Kidney (tissue), 14 donors: ENCODE results near the gene TTR. TPM values are rescaled to one million over a fixed set of nuclear protein-coding genes. Genes with fewer than 3 reads are reported as not detected.
A peak's percentile ranks its signal among the peaks of the same experiment; 100 is the strongest.

Experiments
- DNase-seq, 5 donors: peaks; one replicate each; pipeline ENCODE4 v3.0.0-alpha.2; 2013 to 2020
- FAIRE-seq: peaks from 2 replicates; lab custom pipeline; 2012; peaks lifted over from hg19 to GRCh38; lab: Jason Lieb, UNC
- H3K27ac ChIP-seq, 2 donors: one replicate each; pipeline ENCODE4 v1.7.0; 2013; ENCODE audit warnings: low read depth in 2 of 2, low read length in 2 of 2, inconsistent platforms in 1 of 2
- H3K27me3 ChIP-seq: one replicate; pipeline ENCODE4 v1.7.1; 2013; ENCODE audit warnings: low read length, inconsistent platforms; ENCODE audit not compliant: control insufficient read depth, insufficient read depth
- H3K36me3 ChIP-seq, 3 donors: one replicate each; pipeline versions ENCODE4 v1.7.0 to v1.7.1; 2013; ENCODE audit warnings: low read length in 3 of 3, control low read depth in 1 of 3, inconsistent platforms in 1 of 3; ENCODE audit not compliant: insufficient read depth in 3 of 3, control insufficient read depth in 2 of 3
- H3K4me1 ChIP-seq, 3 donors: one replicate each; pipeline versions ENCODE4 v1.7.0 to v1.7.1; 2013; ENCODE audit warnings: low read length in 3 of 3, inconsistent platforms in 1 of 3, low read depth in 1 of 3; ENCODE audit not compliant: control insufficient read depth in 2 of 3, insufficient read depth in 2 of 3
- H3K4me3 ChIP-seq, 3 donors: one replicate each; pipeline versions ENCODE4 v1.7.0 to v1.8.1; 2013; ENCODE audit warnings: low read length in 3 of 3, control low read depth in 1 of 3, inconsistent platforms in 1 of 3
- H3K9ac ChIP-seq, 3 donors: one replicate each; pipeline versions ENCODE4 v1.7.0 to v1.7.1; 2013; ENCODE audit warnings: low read length in 3 of 3, control low read depth in 1 of 3, inconsistent platforms in 1 of 3
- H3K9me3 ChIP-seq, 3 donors: one replicate each; pipeline versions ENCODE4 v1.7.0 to v1.7.1; 2013; ENCODE audit warnings: low read length in 3 of 3, control low read depth in 1 of 3, inconsistent platforms in 1 of 3; ENCODE audit not compliant: control insufficient read depth in 2 of 3, insufficient read depth in 1 of 3
- intact Hi-C: fragments of 100-400 bp; cut with DNase I; formaldehyde crosslinking; loops from one replicate; pipeline ENCODE4 v1.11.1; 2022
- polyA plus RNA-seq: library from polyadenylated mRNA; stranded (reverse); fragments of 350-450 nt; fragmentation: Illumina TruSeq; extraction: RNeasy Lipid Tissue Mini Kit (QIAGEN cat#74804); gene quantifications from one replicate; pipeline ENCODE4 v1.2.3, GENCODE V29; 2014; ENCODE audit warnings: low read depth, low replicate concordance; ENCODE audit not compliant: insufficient read depth
- total RNA-seq: library from RNA; stranded (reverse); fragmentation: NEBNext Ultra II Directional; extraction: Animal tissue kit (Norgen Biotek cat#: 25700); gene quantifications from one replicate; pipeline ENCODE4 v1.2.1, GENCODE V29; 2021
- TF ChIP-seq, protein P1 (sequence below): IDR thresholded peaks from 3 replicates; pipeline ENCODE4 v1.5.1; 2012; ENCODE audit warnings: mild to moderate bottlenecking, moderate library complexity, borderline replicate concordance; ENCODE audit not compliant: insufficient read depth; ENCODE audit errors: extremely low read depth
- donor health status: control.
- donor health status: control.
- donor health status: control.
- donor health status: control.
- donor health status: control.
- donor health status: DM: yes; HTN: yes; CAD: no.
- donor health status: Normal renal cell carcinoma (clear cell type).

TTR gene
- total and polyA plus RNA-seq, 2 donors from 2014 or later, result 4.4 TPM; not detected in 1

DNA sequence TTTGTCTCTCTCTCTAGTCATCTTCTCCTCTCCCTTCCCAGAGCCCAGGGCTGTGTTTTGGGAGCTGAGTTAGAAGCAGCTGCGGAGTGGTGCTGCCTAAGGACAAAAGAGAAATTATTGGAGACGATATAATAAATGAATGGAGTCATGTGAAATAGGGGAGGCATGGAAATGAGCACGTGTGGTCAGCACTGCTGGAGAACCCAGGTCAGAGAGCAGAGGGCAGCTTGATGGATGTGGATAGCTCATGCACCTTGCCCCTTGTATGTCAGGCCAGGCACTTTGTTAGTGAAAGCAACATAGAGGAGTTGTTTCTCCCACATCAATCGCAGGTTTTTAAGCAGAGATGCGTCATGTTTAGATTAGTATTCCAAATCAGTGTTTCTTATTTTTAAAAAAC is 15.7 kb downstream of the TTR start:
- Histone ChIP-seq H3K27me3 (no peaks in the 10 kb centered on the region), H3K36me3 (no peaks in the 10 kb centered on the region), H3K4me1 (no peaks in the 10 kb centered on the region), H3K4me3 (no peak overlapping the region), H3K27ac (no peak overlapping the region), H3K9ac (no peak overlapping the region), H3K9me3 (no peaks in the 10 kb centered on the region)
- intact Hi-C loops, result no loop called here
- FAIRE-seq (no peak), DNase-seq (no peak)
- TF ChIP-seq, protein P1, sequence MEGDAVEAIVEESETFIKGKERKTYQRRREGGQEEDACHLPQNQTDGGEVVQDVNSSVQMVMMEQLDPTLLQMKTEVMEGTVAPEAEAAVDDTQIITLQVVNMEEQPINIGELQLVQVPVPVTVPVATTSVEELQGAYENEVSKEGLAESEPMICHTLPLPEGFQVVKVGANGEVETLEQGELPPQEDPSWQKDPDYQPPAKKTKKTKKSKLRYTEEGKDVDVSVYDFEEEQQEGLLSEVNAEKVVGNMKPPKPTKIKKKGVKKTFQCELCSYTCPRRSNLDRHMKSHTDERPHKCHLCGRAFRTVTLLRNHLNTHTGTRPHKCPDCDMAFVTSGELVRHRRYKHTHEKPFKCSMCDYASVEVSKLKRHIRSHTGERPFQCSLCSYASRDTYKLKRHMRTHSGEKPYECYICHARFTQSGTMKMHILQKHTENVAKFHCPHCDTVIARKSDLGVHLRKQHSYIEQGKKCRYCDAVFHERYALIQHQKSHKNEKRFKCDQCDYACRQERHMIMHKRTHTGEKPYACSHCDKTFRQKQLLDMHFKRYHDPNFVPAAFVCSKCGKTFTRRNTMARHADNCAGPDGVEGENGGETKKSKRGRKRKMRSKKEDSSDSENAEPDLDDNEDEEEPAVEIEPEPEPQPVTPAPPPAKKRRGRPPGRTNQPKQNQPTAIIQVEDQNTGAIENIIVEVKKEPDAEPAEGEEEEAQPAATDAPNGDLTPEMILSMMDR, result no peak

DNA sequence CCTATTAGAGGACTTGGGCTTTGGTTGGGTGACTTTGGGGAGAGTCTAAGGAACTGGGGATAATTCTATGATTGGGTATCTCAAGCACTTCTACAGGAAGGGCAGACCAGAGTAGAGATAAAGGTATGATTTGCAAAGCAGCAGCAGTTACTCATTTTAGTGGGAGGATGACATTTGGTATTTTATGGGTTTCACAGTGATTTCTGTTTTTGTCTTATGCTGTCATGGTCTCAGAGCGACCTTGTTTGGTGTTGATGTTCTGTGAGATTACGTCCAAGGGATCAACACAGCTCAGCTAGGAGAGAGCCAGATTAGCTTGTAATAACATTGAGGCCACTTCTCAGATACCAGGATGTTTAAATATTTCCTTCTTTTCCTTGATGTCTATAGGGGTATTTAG is 18.2 kb downstream of the TTR start:
- H3K9me3 ChIP-seq, result no peaks in the 10 kb centered on the region
- DNase-seq (no peak), FAIRE-seq (no peak)
- no peaks in the 10 kb centered on the region for H3K36me3 ChIP-seq
- no peak overlapping the region for H3K4me3 ChIP-seq
- no peak overlapping the region for H3K27ac ChIP-seq
- H3K4me1 ChIP-seq, result no peaks in the 10 kb centered on the region
- no peak overlapping the region for H3K9ac ChIP-seq
- intact Hi-C loops, result no loop called here
- no peaks in the 10 kb centered on the region for H3K27me3 ChIP-seq
- TF ChIP-seq, protein P1, result no peak

DNA sequence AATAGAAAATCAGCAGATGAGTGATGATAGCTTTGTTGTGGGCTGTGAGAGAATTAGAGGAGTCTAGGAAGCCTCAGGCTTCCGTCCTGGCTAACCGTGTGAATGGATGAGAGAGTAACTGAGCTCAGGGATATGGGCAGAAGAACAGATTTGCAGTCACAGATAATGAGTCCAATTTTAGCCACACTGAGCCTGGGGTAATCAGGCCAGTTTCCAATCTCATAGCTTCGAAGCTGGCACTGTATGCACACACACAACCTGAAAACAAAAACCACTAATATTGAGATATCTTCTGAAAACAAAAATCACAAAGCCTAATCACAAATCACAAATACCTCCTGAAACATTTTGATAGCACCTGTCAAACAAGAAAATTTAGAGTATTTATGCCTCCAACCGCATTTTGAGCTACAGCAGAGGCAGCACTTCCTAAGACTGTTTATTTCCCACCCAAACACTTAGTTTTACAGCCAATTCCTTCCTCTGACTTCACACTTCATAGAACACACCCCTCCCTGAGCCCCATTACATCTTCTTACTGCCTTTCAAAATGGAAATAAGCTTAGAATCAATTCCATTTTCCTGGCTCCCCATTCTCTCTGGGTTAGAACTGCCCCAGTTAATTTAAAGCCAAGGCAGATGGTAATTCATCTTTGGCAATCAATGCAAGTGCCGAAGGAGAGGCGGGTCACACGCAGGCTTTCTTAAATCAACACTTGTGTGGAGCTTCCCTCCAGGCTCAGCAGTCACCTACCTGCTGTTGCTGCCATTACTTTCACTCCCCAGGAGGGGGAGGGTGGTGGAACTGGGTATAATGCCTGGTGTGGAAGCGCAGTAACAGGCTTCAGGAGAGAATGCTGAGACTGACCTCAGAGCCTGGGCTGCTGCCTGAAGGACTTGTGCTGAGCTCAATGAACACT is 18.9 kb downstream of the TTR start:
- H3K27ac ChIP-seq, result no peak overlapping the region
- no peak overlapping the region for H3K4me3 ChIP-seq
- no peaks in the 10 kb centered on the region for H3K27me3 ChIP-seq
- TF ChIP-seq, protein P1, result no peak
- FAIRE-seq, result no peak
- no peak overlapping the region for H3K9ac ChIP-seq
- no peaks in the 10 kb centered on the region for H3K9me3 ChIP-seq
- DNase-seq, result peak in 4 of 5 donors; percentile 46 to 70 (median 60)
- intact Hi-C loops, result no loop called here
- H3K4me1 ChIP-seq, result no peaks in the 10 kb centered on the region
- H3K36me3 ChIP-seq, result no peaks in the 10 kb centered on the region
